NCI-H2196 treated with DMSO at 0.1 percent for 48 hours (cell line): ENCODE measurements around the gene FANCG.

ENCODE experiments used
- DNase-seq: peaks from one replicate; lab custom pipeline; 2025; ENCODE audit not compliant: unreplicated experiment; lab: John Stamatoyannopoulos, UW

FANCG gene

GRCh38 chr9:35026671-35027070, 53.1 kb downstream of the FANCG start:
- DNase-seq, result no peak
